ENCODE data around the gene S100B. TPM values are rescaled to one million over a fixed set of nuclear protein-coding genes. Genes with fewer than 3 reads are reported as not detected.

Gene S100B
- total and polyA plus RNA-seq, 2 of the 8 experiments (the other 6 are each of a cell fraction or from before 2014, with no cell fraction given) = 0.36 to 0.69 TPM

- TF ChIP-seq CHD7 (IDR thresholded peaks at IDR 0.05; ENCODE audit: insufficient replicate concordance, low read length) (no peak), CREB1 (IDR thresholded peaks at IDR 0.05) (no peak), E2F6 (IDR thresholded peaks at IDR 0.05) (no peak), SIX5 (IDR thresholded peaks at IDR 0.05; ENCODE audit: low read depth, low read length) (no peak)
Measured at GRCh38 chr21:46555225-46555617, 49.7 kb downstream of the S100B start (continued).

All from H1 (cell line).